CD4-positive, alpha-beta T cell treated with Interleukin-4 for 4 hours (primary cell): ENCODE data around the gene DCHS2.

Experiments
- DNase-seq: peaks from one replicate; pipeline ENCODE4 v3.0.0-alpha.2; 2020

Gene DCHS2

DNA sequence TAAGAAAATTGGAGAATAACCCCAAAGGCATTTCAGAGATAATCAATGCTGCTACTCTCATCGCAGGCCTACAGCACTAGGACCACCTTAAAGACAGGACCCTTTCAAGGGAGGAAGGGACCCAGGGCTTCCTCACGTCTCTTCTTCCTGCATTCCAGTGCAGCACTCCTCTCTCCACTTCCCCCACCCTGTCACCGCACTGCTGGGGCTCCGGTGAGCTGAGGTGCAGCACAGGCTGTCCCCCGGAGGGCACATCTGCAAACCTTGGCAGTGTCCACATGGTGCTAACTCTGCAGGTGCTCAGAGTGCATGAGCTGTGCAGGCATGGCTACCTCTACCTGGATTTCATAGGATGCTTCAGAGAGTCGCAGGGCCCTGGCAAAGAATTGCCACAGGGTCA, 305.6 kb downstream of the DCHS2 start:
- DNase-seq: no peak

DNA sequence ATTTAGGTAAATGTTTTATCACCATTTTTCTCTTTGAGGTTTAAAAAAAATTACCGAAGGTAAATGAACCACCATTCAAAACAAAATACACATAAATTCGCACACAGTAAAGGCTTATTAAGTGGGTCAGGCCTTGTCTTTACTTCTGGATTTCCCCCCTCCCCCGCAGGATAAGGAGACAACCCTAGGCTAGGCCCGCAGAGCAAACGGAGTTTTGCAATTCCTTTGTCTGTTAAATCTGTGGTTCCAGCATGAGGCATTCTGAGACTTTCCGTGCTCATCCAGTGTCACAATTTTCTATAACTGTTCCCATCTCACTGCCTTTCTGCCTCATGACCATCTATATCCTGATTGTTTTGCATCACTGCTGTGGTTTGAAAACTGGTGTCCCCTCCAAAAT, 307.4 kb downstream of the DCHS2 start:
- no peak for DNase-seq

DNA sequence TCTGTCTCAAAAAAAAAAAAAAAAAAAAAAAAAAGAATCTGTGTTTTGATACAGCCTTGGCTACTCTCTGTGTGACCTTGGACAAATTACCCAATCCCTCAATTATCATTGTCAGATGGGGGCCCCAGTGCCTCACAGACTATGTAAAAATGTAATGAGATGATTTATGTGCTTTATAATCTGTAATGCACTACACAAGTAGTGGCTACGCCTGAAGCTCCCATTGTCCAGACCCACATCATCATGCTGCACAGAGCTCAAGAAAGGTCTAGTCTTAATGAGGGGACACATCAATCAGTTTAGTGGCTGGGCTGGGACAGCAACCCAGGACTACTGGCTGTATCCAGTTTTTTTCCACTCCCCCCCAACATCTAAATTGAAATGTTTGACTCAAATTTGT, 308.3 kb downstream of the DCHS2 start:
- DNase-seq: no peak
